Lower lobe of right lung (tissue), 2 donors: ENCODE data around the gene RASL12. TPM values are rescaled to one million over a fixed set of nuclear protein-coding genes. Genes with fewer than 3 reads are reported as not detected.
A peak's percentile ranks its signal among the peaks of the same experiment; 100 is the strongest.

Source experiments
- ATAC-seq, 2 donors: fragments of 200-7000 bp; cut with Tn5 transposase; one replicate each; pipeline ENCODE4 v1.9.1; 2020 to 2022; ENCODE audit warnings: mild to moderate bottlenecking in 2 of 2, moderate library complexity in 2 of 2
- DNase-seq: peaks from one replicate; pipeline ENCODE4 v3.0.0-alpha.2; 2020
- H3K27ac ChIP-seq: fragments of 200-600 bp; one replicate; pipeline ENCODE4 v1.8.0; 2022
- H3K27me3 ChIP-seq: fragments of 200-600 bp; one replicate; pipeline ENCODE4 v1.8.0; 2022; ENCODE audit warnings: low read depth
- H3K36me3 ChIP-seq: fragments of 200-600 bp; one replicate; pipeline ENCODE4 v1.8.0; 2022; ENCODE audit warnings: mild to moderate bottlenecking
- H3K4me1 ChIP-seq: fragments of 200-600 bp; one replicate; pipeline ENCODE4 v1.8.0; 2022
- H3K4me3 ChIP-seq: fragments of 200-600 bp; one replicate; pipeline ENCODE4 v1.8.0; 2022; ENCODE audit warnings: mild to moderate bottlenecking
- H3K9me3 ChIP-seq: fragments of 200-600 bp; one replicate; pipeline ENCODE4 v1.8.0; 2022
- CTCF ChIP-seq: fragments of 200-600 bp; IDR thresholded peaks from one replicate; pipeline ENCODE4 v1.8.0; 2022; ENCODE audit warnings: antibody characterized with exemption, mild to moderate bottlenecking
- intact Hi-C: fragments of 100-400 bp; cut with DNase I; formaldehyde crosslinking; loops from one replicate; pipeline ENCODE4 v1.11.0; 2022
- total RNA-seq: library from RNA; stranded (reverse); fragmentation: NEBNext Ultra II Directional; extraction: Animal tissue kit (Norgen Biotek cat#: 25700); gene quantifications from one replicate; pipeline ENCODE4 v1.2.1, GENCODE V29; 2021
- donor health status: DM: no; HTN: yes; CAD: no; lungs with severe emphysema.

The RASL12 gene
- total RNA-seq, 1 donor from 2014 or later = 21.5 TPM

DNA sequence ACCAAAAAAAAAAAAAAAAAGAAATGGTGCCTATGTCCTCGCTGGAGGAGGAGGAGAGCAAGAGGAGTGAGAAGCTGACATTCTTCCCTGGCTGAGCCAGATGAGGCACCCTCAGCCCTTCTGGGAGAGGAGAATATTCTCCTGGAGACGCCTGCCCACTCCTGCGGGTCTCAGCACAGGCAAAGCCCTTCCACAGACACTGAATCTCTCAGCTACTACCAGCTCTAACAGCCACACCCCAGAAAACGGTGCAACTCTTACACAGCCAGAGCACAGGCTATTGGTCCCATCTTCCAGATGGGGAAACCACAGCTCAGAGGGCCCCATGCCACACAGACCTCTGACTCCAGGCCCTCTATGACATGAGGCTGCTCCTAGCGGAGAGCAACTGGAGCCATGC, 5.7 kb downstream of the RASL12 start:
- peaks cover 14% of the 10 kb centered on the region for H3K4me1 ChIP-seq
- H3K27me3 ChIP-seq = peaks cover 11% of the 10 kb centered on the region
- TF ChIP-seq CTCF = no peak
- ATAC-seq (no peak), DNase-seq (no peak)
- intact Hi-C loops = no loop called here
- peaks cover 10% of the 10 kb centered on the region for H3K36me3 ChIP-seq
- H3K27ac ChIP-seq = no peak overlapping the region
- H3K4me3 ChIP-seq = peak overlapping the region; percentile 7
- H3K9me3 ChIP-seq = no peaks in the 10 kb centered on the region

DNA sequence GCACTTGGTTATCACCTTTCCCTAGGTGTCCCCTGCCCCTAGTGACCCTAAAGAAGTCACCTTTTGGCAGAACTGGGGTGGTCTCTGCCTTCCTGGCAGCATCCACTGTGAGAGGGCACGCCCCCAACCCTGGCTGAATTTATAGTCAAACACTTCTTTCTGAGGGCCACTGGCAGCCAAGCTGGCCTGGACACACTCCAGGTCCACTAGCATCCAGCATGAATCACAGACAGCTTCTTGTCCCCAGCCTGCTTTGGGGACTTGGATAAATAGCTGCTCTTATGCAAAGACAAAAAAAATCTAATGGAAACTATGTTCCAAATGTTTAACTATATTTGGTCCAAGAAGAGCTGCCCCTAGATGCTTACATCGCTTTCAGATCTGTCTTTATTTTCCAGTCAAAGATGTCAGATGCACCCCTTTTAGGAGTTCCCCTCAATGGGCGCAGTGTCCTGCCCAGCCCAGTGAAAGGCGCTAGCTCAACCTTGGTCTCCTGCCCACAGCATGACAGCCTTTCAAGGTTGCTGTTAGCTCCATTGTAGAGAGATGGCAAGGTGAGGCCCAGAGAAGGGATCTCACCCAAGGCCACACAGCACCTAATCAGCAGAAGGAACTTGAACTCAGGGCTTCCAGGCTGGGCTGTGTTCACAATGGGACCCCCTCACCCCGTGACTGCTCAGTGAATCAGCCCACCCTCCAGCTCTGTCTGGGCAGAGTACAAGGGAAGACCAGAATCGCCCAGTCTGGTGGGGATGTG, 7.0 kb downstream of the RASL12 start:
- ATAC-seq = no peak
- H3K36me3 ChIP-seq = peaks cover 10% of the 10 kb centered on the region
- H3K27ac ChIP-seq = peak overlapping the region; percentile 43
- no peaks in the 10 kb centered on the region for H3K27me3 ChIP-seq
- no peaks in the 10 kb centered on the region for H3K9me3 ChIP-seq
- H3K4me3 ChIP-seq = no peak overlapping the region
- intact Hi-C loops = no loop called here
- no peak for DNase-seq
- peaks cover 19% of the 10 kb centered on the region for H3K4me1 ChIP-seq
- TF ChIP-seq CTCF = no peak

GRCh38 chr15:65059931-65060596, 7.7 kb downstream of the RASL12 start:
- intact Hi-C loops = no loop called here
- no peak overlapping the region for H3K27ac ChIP-seq
- H3K27me3 ChIP-seq = no peaks in the 10 kb centered on the region
- no peak for DNase-seq
- TF ChIP-seq CTCF = no peak
- peaks cover 11% of the 10 kb centered on the region for H3K36me3 ChIP-seq
- H3K4me1 ChIP-seq = peaks cover 26% of the 10 kb centered on the region
- H3K4me3 ChIP-seq = no peak overlapping the region
- ATAC-seq = no peak
- H3K9me3 ChIP-seq = no peaks in the 10 kb centered on the region

GRCh38 chr15:65059369-65059750, 8.4 kb downstream of the RASL12 start:
- ATAC-seq (no peak), DNase-seq (no peak)
- TF ChIP-seq CTCF = no peak
- Histone ChIP-seq H3K4me3 (no peak overlapping the region), H3K36me3 (peaks cover 18% of the 10 kb centered on the region), H3K4me1 (peaks cover 33% of the 10 kb centered on the region), H3K27ac (peak overlapping the region; percentile 20), H3K27me3 (no peaks in the 10 kb centered on the region), H3K9me3 (no peaks in the 10 kb centered on the region)
- intact Hi-C loops = no loop called here

GRCh38 chr15:65058394-65059368, 9.1 kb downstream of the RASL12 start:
- H3K9me3 ChIP-seq = no peaks in the 10 kb centered on the region
- H3K27me3 ChIP-seq = no peaks in the 10 kb centered on the region
- no peak for TF ChIP-seq CTCF
- DNase-seq = no peak
- no peak for ATAC-seq
- peaks cover 36% of the 10 kb centered on the region for H3K4me1 ChIP-seq
- intact Hi-C loops = no loop called here
- no peak overlapping the region for H3K27ac ChIP-seq
- no peak overlapping the region for H3K4me3 ChIP-seq
- peaks cover 25% of the 10 kb centered on the region for H3K36me3 ChIP-seq
